ENCODE measurements around the gene HCRTR1.

HCRTR1 gene

GRCh38 chr1:31657020-31657804, 39.7 kb downstream of the HCRTR1 start:
- H3K4me2 ChIP-seq (ENCODE audit: low read depth, low read length, poor library complexity, severe bottlenecking): no peak overlapping the region
- H3K9ac ChIP-seq (ENCODE audit: low read depth, low read length, poor library complexity, severe bottlenecking): no peak overlapping the region

GRCh38 chr1:31657972-31658510, 40.6 kb downstream of the HCRTR1 start:
- TF ChIP-seq CTCF (conservative IDR thresholded peaks at IDR 0.05; ENCODE audit: low read length): no peak
- no peaks in the 10 kb centered on the region for H3K4me1 ChIP-seq (ENCODE audit: insufficient read depth, low read length, poor library complexity, severe bottlenecking)

More at GRCh38 chr1:31657020-31657804, 39.7 kb downstream of the HCRTR1 start:
- Histone ChIP-seq H3K4me1 (ENCODE audit: insufficient read depth, low read length, poor library complexity, severe bottlenecking) (no peaks in the 10 kb centered on the region), H3K27me3 (ENCODE audit: insufficient read depth, low read length, poor library complexity, severe bottlenecking) (no peaks in the 10 kb centered on the region), H3K9me2 (replicated peaks; ENCODE audit: low read depth, low read length) (no peaks in the 10 kb centered on the region), H2AFZ (ENCODE audit: low read length) (no peak overlapping the region), H3K36me3 (ENCODE audit: insufficient read depth, low read length) (no peaks in the 10 kb centered on the region), H3K9me3 (ENCODE audit: insufficient read depth, low read depth, low read length) (no peaks in the 10 kb centered on the region), H4K20me1 (ENCODE audit: insufficient read depth, low read length, poor library complexity, severe bottlenecking) (no peaks in the 10 kb centered on the region), H3K4me3 (ENCODE audit: low read length, poor library complexity, severe bottlenecking) (no peak overlapping the region), H3K79me2 (ENCODE audit: insufficient read depth, low read length) (no peaks in the 10 kb centered on the region), H3F3A (ENCODE audit: low read depth) (no peaks in the 10 kb centered on the region)
- TF ChIP-seq EZH2phosphoT487 (IDR thresholded peaks at IDR 0.05; ENCODE audit: borderline replicate concordance): no peak
- no peak for TF ChIP-seq CTCF (conservative IDR thresholded peaks at IDR 0.05; ENCODE audit: low read length)

GRCh38 chr1:31658721-31659120, 41.2 kb downstream of the HCRTR1 start:
- H2AFZ ChIP-seq (ENCODE audit: low read length): no peak overlapping the region
- no peaks in the 10 kb centered on the region for H3F3A ChIP-seq (ENCODE audit: low read depth)
- H3K9me3 ChIP-seq (ENCODE audit: insufficient read depth, low read depth, low read length): no peaks in the 10 kb centered on the region
- H3K4me1 ChIP-seq (ENCODE audit: insufficient read depth, low read length, poor library complexity, severe bottlenecking): no peaks in the 10 kb centered on the region
- H3K36me3 ChIP-seq (ENCODE audit: insufficient read depth, low read length): no peaks in the 10 kb centered on the region
- H3K4me2 ChIP-seq (ENCODE audit: low read depth, low read length, poor library complexity, severe bottlenecking): no peak overlapping the region
- no peak overlapping the region for H3K4me3 ChIP-seq (ENCODE audit: low read length, poor library complexity, severe bottlenecking)
- H3K79me2 ChIP-seq (ENCODE audit: insufficient read depth, low read length): no peaks in the 10 kb centered on the region
- H3K9ac ChIP-seq (ENCODE audit: low read depth, low read length, poor library complexity, severe bottlenecking): no peak overlapping the region
- H3K9me2 ChIP-seq (replicated peaks; ENCODE audit: low read depth, low read length): no peaks in the 10 kb centered on the region
- H3K27me3 ChIP-seq (ENCODE audit: insufficient read depth, low read length, poor library complexity, severe bottlenecking): no peaks in the 10 kb centered on the region
- no peaks in the 10 kb centered on the region for H4K20me1 ChIP-seq (ENCODE audit: insufficient read depth, low read length, poor library complexity, severe bottlenecking)
- TF ChIP-seq EZH2phosphoT487 (IDR thresholded peaks at IDR 0.05; ENCODE audit: borderline replicate concordance): no peak
- no peak for TF ChIP-seq CTCF (conservative IDR thresholded peaks at IDR 0.05; ENCODE audit: low read length)

More at GRCh38 chr1:31657972-31658510, 40.6 kb downstream of the HCRTR1 start:
- H3K9ac ChIP-seq (ENCODE audit: low read depth, low read length, poor library complexity, severe bottlenecking): no peak overlapping the region
- no peak overlapping the region for H2AFZ ChIP-seq (ENCODE audit: low read length)
- no peaks in the 10 kb centered on the region for H3K79me2 ChIP-seq (ENCODE audit: insufficient read depth, low read length)
- no peak overlapping the region for H3K4me2 ChIP-seq (ENCODE audit: low read depth, low read length, poor library complexity, severe bottlenecking)
- no peaks in the 10 kb centered on the region for H3K9me2 ChIP-seq (replicated peaks; ENCODE audit: low read depth, low read length)
- H3F3A ChIP-seq (ENCODE audit: low read depth): no peaks in the 10 kb centered on the region
- H3K27me3 ChIP-seq (ENCODE audit: insufficient read depth, low read length, poor library complexity, severe bottlenecking): no peaks in the 10 kb centered on the region
- no peaks in the 10 kb centered on the region for H3K9me3 ChIP-seq (ENCODE audit: insufficient read depth, low read depth, low read length)
- H3K4me3 ChIP-seq (ENCODE audit: low read length, poor library complexity, severe bottlenecking): no peak overlapping the region
- H4K20me1 ChIP-seq (ENCODE audit: insufficient read depth, low read length, poor library complexity, severe bottlenecking): no peaks in the 10 kb centered on the region
- H3K36me3 ChIP-seq (ENCODE audit: insufficient read depth, low read length): no peaks in the 10 kb centered on the region
